Glomerular visceral epithelial cell (primary cell): ENCODE measurements around the gene AMBRA1.

Experiments used
- DNase-seq: peaks from one replicate; pipeline ENCODE4 v3.0.0-alpha.2; 2016; ENCODE audit errors: extremely low spot score

Gene AMBRA1

GRCh38 chr11:46593550-46594373 is at the start of gene AMBRA1:
Gene AMBRA1, minus strand, starts transcription at chr11:46594023. Its CDS starts 45,643 bp downstream, at chr11:46548380.
- DNase-seq: peak; percentile 85

- no peak for DNase-seq
These were observed 49.7 kb upstream of the AMBRA1 start for GRCh38 chr11:46643531-46643930.

- no peak for DNase-seq
These were observed 49.0 kb upstream of the AMBRA1 start for GRCh38 chr11:46642627-46643335.

GRCh38 chr11:46641639-46642038 is 47.8 kb upstream of the AMBRA1 start:
- no peak for DNase-seq

GRCh38 chr11:46640036-46640788 is 46.4 kb upstream of the AMBRA1 start:
- DNase-seq: no peak

- no peak for DNase-seq
These were observed 45.5 kb upstream of the AMBRA1 start for GRCh38 chr11:46639197-46639839.

- no peak for DNase-seq
These were observed 43.7 kb upstream of the AMBRA1 start for GRCh38 chr11:46637546-46637945.

GRCh38 chr11:46635557-46636139 is 41.8 kb upstream of the AMBRA1 start:
- DNase-seq: no peak

GRCh38 chr11:46633291-46634217 is 39.7 kb upstream of the AMBRA1 start:
- no peak for DNase-seq

- no peak for DNase-seq
These were observed 38.7 kb upstream of the AMBRA1 start for GRCh38 chr11:46632502-46632901.

GRCh38 chr11:46631676-46632075 is 37.9 kb upstream of the AMBRA1 start:
- DNase-seq: no peak

- no peak for DNase-seq
These were observed 36.4 kb upstream of the AMBRA1 start for GRCh38 chr11:46630237-46630636.

- no peak for DNase-seq
These were observed 35.1 kb upstream of the AMBRA1 start for GRCh38 chr11:46628961-46629360.

GRCh38 chr11:46625406-46625805 is 31.6 kb upstream of the AMBRA1 start:
- DNase-seq: no peak

- no peak for DNase-seq
These were observed 25.0 kb upstream of the AMBRA1 start for GRCh38 chr11:46618837-46619236.

- no peak for DNase-seq
These were observed 24.1 kb upstream of the AMBRA1 start for GRCh38 chr11:46617972-46618314.

- DNase-seq: peak; percentile 89
These were observed 23.5 kb upstream of the AMBRA1 start, which contains the start of the genes ATG13 and HARBI1 for GRCh38 chr11:46617134-46617971. Gene ATG13, plus strand, starts transcription at chr11:46617553. Its CDS starts 26,739 bp downstream, at chr11:46644292. Gene HARBI1, minus strand, starts transcription at chr11:46617227. Its CDS starts 990 bp downstream, at chr11:46616237.

- DNase-seq: no peak
These were observed 22.8 kb upstream of the AMBRA1 start for GRCh38 chr11:46616551-46617133.

GRCh38 chr11:46615756-46616155 is 21.9 kb upstream of the AMBRA1 start:
- no peak for DNase-seq
